Hematopoietic multipotent progenitor cell treated with erythropoietin and hydrocortisone succinate and interleukin-3 and kit ligand, for 17 days (in vitro differentiated cells): ENCODE measurements around the gene DRC7.
A peak's percentile ranks its signal among the peaks of the same experiment; 100 is the strongest.

Experiments
- DNase-seq: peaks from one replicate; pipeline ENCODE4 v3.0.0-alpha.2; 2015; ENCODE audit warnings: low spot score

DRC7 gene

GRCh38 chr16:57694725-57695679 is at the start of gene DRC7:
Gene DRC7 (plus strand): TSS chr16:57694806. CDS start chr16:57697950, 3,144 bp downstream.
- peak; percentile 55 for DNase-seq

GRCh38 chr16:57645169-57645568 is 49.4 kb upstream of the DRC7 start:
- no peak for DNase-seq

GRCh38 chr16:57645691-57646387 is 48.8 kb upstream of the DRC7 start:
- no peak for DNase-seq

DNA sequence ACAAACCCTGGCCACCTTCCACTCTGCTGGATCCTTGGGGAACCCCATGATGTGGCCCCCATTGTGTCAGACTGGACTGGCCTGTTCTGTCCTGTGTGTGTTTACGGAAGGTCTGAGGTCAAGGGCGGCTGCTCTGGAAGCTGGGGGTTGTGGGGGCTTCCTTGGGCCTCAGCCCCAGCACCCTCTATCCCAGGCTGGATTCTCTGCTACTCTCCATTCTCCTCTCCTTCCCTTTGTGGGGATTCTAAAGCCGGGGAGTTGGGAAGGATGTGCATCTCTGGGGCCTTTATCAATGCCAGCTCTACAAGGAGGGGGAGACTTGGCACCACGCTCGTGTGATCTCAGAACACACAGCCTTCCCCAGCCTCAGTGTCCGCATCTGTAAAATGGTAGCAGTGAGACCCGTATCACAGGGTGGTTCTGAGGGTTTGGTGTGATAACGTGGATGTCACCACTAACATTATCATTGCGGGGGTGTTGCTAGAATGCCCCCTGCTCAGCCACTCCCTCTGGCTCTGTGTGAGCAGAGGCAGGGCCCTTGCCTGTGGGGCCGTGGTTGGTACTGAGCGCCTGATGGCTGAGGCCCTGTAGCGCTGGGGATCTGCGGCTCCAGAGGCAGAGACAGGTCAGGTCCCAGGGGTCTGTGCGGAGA is 48.1 kb upstream of the DRC7 start:
- no peak for DNase-seq

GRCh38 chr16:57647136-57647875 is 47.3 kb upstream of the DRC7 start:
- no peak for DNase-seq

GRCh38 chr16:57648125-57648524 is 46.5 kb upstream of the DRC7 start:
- no peak for DNase-seq

- DNase-seq: peak; percentile 85
Observed at GRCh38 chr16:57648581-57649442, 45.8 kb upstream of the DRC7 start.

DNA sequence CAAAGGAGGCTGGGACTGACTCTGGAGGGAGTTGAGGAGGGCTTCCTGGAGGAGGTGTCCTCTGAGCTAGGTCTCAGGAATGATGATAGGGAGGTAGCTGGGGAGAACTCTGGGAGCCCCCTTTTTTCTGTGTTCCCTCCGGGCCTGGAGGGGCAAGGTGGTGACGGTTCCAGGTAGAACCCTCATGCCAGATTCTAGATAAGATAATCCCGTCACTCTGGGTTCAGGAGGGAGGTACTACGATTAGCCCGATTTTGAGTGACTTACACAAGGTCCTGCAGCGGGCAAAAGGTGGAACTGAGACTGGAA is 45.2 kb upstream of the DRC7 start:
- no peak for DNase-seq

- DNase-seq: no peak
Observed at GRCh38 chr16:57649846-57650245, 44.8 kb upstream of the DRC7 start.

GRCh38 chr16:57651344-57652333 is 43.0 kb upstream of the DRC7 start:
- DNase-seq: no peak

- DNase-seq: no peak
Observed at GRCh38 chr16:57652695-57653471, 41.7 kb upstream of the DRC7 start.

- DNase-seq: no peak
Observed at GRCh38 chr16:57653936-57654335, 40.7 kb upstream of the DRC7 start.

DNA sequence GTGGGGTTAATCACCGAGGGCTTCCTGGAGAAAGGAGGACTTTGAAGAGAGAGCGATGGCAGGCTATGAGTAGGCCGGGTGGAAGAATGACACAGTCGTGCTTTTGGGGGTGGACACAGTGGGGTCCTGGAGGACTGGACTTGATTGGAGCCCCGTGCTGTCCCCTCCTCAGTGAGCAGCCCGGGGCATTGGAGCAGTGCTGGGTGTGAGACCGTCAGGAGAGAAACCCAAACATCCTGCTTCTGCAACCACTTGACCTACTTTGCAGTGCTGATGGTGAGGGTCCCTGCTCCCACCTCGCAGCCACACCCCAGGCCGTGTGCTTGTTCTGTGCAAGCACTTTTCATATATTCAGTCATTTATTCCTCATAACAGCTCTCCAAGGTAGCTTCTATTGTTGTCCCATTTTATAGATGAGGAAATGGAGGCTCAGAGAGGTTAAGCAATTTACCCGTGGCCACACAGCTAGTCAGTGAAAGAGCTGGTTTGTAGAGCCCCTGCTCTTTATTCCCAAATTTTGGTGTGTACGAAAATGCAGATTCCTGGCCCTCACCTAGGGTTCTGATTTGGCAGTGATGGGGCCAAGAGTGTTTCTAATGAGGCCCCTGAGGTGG is 38.2 kb upstream of the DRC7 start:
- no peak for DNase-seq

- DNase-seq: no peak
Observed at GRCh38 chr16:57657228-57657627, 37.4 kb upstream of the DRC7 start.

- DNase-seq: no peak
Observed at GRCh38 chr16:57658130-57658877, 36.3 kb upstream of the DRC7 start.

- no peak for DNase-seq
Observed at GRCh38 chr16:57658878-57659674, 35.5 kb upstream of the DRC7 start.
